GM12878 (cell line): ENCODE results near the gene ESR2. TPM values are rescaled to one million over a fixed set of nuclear protein-coding genes. Genes with fewer than 3 reads are reported as not detected.

Experiments
- ATF7 ChIP-seq: fragments of 450-650 bp; IDR thresholded peaks from 2 replicates; pipeline ENCODE4 v1.6.1; 2016; ENCODE audit warnings: low read depth, mild to moderate bottlenecking
- CREM ChIP-seq: IDR thresholded peaks from 2 replicates; pipeline ENCODE4 v1.6.1; 2014; ENCODE audit warnings: antibody characterized with exemption, low read depth
- EED ChIP-seq: sonication (generic); IDR thresholded peaks from 2 replicates; pipeline ENCODE4 v1.6.1; 2016; ENCODE audit warnings: antibody characterized with exemption, low read depth
- FOS ChIP-seq: IDR thresholded peaks from 3 replicates; pipeline ENCODE4 v1.6.1; 2011; ENCODE audit warnings: borderline replicate concordance; ENCODE audit not compliant: insufficient read length; ENCODE audit errors: extremely low read depth
- JUNB ChIP-seq: IDR thresholded peaks from 2 replicates; pipeline ENCODE4 v1.6.1; 2016; ENCODE audit warnings: antibody characterized with exemption, mild to moderate bottlenecking
- MEF2A ChIP-seq: IDR thresholded peaks from 2 replicates; pipeline ENCODE4 v1.6.1; 2011; ENCODE audit warnings: low read depth, mild to moderate bottlenecking, low read length, moderate library complexity; ENCODE audit not compliant: insufficient read depth
- MYC ChIP-seq: IDR thresholded peaks from 2 replicates; pipeline ENCODE4 v1.6.1; 2011; ENCODE audit warnings: mild to moderate bottlenecking, low read length, moderate library complexity, inconsistent platforms; ENCODE audit not compliant: insufficient read depth, insufficient replicate concordance, insufficient read length, severe bottlenecking
- NFYB ChIP-seq: IDR thresholded peaks from 2 replicates; pipeline ENCODE4 v1.6.1; 2011; ENCODE audit warnings: low read depth, mild to moderate bottlenecking, low read length, improper control_type of control experiment, moderate library complexity; ENCODE audit not compliant: insufficient read depth
- NR2C1 ChIP-seq: fragments of 450-650 bp; IDR thresholded peaks from 2 replicates; pipeline ENCODE4 v1.6.1; 2017; ENCODE audit warnings: antibody characterized with exemption, mild to moderate bottlenecking, moderate library complexity
- NR2F1 ChIP-seq: fragments of 450-650 bp; conservative IDR thresholded peaks from 2 replicates; pipeline ENCODE4 v1.6.1; 2017; ENCODE audit warnings: mild to moderate bottlenecking
- POLR2A ChIP-seq: IDR thresholded peaks from 2 replicates; pipeline ENCODE4 v1.6.1; 2011; ENCODE audit warnings: low read depth, mild to moderate bottlenecking, low read length
- TBL1XR1 ChIP-seq: IDR thresholded peaks from 2 replicates; pipeline ENCODE4 v1.6.1; 2012; ENCODE audit warnings: low read depth, low read length, improper control_type of control experiment
- polyA plus RNA-seq, 11 experiments: library from polyadenylated mRNA; depleted of rRNA in 4 of 11; unstranded in 6 of 11; stranded (reverse) in 5 of 11; fragments of >200 nt; fragmentation: Nextera tagmentation in 4 of 11; fragmentation: Illumina TruSeq in 1 of 11; extraction: Ambion mirVana in 4 of 11; extraction: Trizol in 1 of 11; gene quantifications; 1 replicate in 1 of 11; 2 replicates in 10 of 11; pipeline versions ENCODE4 v1.2.1 to v1.2.3, GENCODE V29; 2011 to 2016; ENCODE audit warnings: inconsistent platforms in 2 of 11, missing spikeins in 2 of 11, low read depth in 1 of 11
- total RNA-seq, 4 experiments: library from RNA; depleted of rRNA in 3 of 4; stranded (reverse); fragments of >200 nt in 3 of 4; fragmentation: Illumina TruSeq in 1 of 4; extraction: Trizol in 1 of 4; gene quantifications; 2 replicates each; pipeline versions ENCODE4 v1.2.1 to v1.2.3, GENCODE V29; 2013 to 2021
- TF ChIP-seq, protein P1 (sequence below): fragments of 450-650 bp; IDR thresholded peaks from 2 replicates; pipeline ENCODE4 v1.6.1; 2016; ENCODE audit warnings: mild to moderate bottlenecking
- TF ChIP-seq, protein P2 (sequence below): IDR thresholded peaks from 2 replicates; pipeline ENCODE4 v1.6.1; 2011; ENCODE audit warnings: borderline replicate concordance, low read depth, mild to moderate bottlenecking, moderate library complexity, mixed read lengths, low read length; ENCODE audit not compliant: insufficient read depth; ENCODE audit errors: extremely low read length
- TF ChIP-seq, protein P3 (sequence below): fragments of 450-650 bp; IDR thresholded peaks from 2 replicates; pipeline ENCODE4 v1.6.1; 2017; ENCODE audit warnings: borderline replicate concordance
- TF ChIP-seq, protein P4 (sequence below): fragments of 450-650 bp; IDR thresholded peaks from 2 replicates; pipeline ENCODE4 v1.6.1; 2017; ENCODE audit warnings: mild to moderate bottlenecking, moderate library complexity
- TF ChIP-seq, protein P5 (sequence below): fragments of 150-350 bp; IDR thresholded peaks from 2 replicates; pipeline ENCODE4 v1.6.1; 2014; ENCODE audit warnings: mild to moderate bottlenecking, low read depth, low read length

ESR2 gene
- total and polyA plus RNA-seq, 10 of the 15 experiments (the other 5 are each of a cell fraction or from before 2014, with no cell fraction given) = 0.29 to 2.6 (median 0.81) TPM

DNA sequence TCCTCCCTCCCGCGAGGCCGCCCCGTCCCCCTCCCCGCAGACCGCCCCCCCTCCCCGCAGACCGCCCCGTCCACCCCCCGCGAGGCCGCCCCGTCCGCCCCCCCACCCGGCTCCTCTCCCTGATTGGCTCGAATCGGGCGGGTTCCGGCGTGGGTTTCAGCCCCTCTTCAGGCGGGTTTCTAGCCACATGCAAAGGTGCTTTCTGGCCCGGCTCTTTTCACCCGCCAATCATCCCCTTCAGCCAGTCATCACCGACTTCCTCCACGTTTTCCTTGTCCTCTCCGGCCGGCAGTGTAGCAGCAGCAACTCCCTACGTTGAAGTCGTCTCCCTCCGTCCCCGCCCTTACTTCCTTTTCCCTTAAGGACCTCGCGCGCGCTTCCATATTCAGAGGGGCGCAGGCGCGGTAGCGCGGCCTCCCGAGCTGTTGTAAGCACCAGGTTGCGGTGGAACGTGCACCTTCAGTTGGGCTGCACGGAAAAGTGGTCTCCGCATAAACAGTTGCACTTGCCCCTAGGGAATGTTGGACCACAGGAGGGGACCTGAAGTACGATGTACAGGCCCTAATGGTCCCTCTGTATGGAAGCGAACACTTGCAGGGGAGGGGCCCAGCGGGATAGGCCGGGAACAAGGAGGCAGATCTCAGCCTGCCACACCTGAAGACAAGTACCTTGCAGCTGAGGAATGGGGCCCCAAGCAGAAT is 44.6 kb upstream of the ESR2 start (continued):
- TF ChIP-seq, protein P1, sequence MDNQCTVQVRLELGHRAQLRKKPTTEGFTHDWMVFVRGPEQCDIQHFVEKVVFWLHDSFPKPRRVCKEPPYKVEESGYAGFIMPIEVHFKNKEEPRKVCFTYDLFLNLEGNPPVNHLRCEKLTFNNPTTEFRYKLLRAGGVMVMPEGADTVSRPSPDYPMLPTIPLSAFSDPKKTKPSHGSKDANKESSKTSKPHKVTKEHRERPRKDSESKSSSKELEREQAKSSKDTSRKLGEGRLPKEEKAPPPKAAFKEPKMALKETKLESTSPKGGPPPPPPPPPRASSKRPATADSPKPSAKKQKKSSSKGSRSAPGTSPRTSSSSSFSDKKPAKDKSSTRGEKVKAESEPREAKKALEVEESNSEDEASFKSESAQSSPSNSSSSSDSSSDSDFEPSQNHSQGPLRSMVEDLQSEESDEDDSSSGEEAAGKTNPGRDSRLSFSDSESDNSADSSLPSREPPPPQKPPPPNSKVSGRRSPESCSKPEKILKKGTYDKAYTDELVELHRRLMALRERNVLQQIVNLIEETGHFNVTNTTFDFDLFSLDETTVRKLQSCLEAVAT = peak; percentile 12; the same call in 1 of the 2 replicates
- TF ChIP-seq EED = peak; percentile 74; the same call in 1 of the 2 replicates
- TF ChIP-seq, protein P2, sequence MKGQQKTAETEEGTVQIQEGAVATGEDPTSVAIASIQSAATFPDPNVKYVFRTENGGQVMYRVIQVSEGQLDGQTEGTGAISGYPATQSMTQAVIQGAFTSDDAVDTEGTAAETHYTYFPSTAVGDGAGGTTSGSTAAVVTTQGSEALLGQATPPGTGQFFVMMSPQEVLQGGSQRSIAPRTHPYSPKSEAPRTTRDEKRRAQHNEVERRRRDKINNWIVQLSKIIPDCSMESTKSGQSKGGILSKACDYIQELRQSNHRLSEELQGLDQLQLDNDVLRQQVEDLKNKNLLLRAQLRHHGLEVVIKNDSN = no peak
- TF ChIP-seq NFYB = peak; percentile 77; the same call in 1 of the 2 replicates
- TF ChIP-seq FOS = no peak
- no peak for TF ChIP-seq NR2F1
- peak; percentile 78 for TF ChIP-seq POLR2A
- no peak for TF ChIP-seq MYC
- no peak for TF ChIP-seq JUNB
- TF ChIP-seq ATF7 = peak; percentile 52; the same call in 1 of the 2 replicates
- TF ChIP-seq, protein P3, sequence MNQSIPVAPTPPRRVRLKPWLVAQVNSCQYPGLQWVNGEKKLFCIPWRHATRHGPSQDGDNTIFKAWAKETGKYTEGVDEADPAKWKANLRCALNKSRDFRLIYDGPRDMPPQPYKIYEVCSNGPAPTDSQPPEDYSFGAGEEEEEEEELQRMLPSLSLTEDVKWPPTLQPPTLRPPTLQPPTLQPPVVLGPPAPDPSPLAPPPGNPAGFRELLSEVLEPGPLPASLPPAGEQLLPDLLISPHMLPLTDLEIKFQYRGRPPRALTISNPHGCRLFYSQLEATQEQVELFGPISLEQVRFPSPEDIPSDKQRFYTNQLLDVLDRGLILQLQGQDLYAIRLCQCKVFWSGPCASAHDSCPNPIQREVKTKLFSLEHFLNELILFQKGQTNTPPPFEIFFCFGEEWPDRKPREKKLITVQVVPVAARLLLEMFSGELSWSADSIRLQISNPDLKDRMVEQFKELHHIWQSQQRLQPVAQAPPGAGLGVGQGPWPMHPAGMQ = no peak
- no peak for TF ChIP-seq TBL1XR1
- TF ChIP-seq, protein P4, sequence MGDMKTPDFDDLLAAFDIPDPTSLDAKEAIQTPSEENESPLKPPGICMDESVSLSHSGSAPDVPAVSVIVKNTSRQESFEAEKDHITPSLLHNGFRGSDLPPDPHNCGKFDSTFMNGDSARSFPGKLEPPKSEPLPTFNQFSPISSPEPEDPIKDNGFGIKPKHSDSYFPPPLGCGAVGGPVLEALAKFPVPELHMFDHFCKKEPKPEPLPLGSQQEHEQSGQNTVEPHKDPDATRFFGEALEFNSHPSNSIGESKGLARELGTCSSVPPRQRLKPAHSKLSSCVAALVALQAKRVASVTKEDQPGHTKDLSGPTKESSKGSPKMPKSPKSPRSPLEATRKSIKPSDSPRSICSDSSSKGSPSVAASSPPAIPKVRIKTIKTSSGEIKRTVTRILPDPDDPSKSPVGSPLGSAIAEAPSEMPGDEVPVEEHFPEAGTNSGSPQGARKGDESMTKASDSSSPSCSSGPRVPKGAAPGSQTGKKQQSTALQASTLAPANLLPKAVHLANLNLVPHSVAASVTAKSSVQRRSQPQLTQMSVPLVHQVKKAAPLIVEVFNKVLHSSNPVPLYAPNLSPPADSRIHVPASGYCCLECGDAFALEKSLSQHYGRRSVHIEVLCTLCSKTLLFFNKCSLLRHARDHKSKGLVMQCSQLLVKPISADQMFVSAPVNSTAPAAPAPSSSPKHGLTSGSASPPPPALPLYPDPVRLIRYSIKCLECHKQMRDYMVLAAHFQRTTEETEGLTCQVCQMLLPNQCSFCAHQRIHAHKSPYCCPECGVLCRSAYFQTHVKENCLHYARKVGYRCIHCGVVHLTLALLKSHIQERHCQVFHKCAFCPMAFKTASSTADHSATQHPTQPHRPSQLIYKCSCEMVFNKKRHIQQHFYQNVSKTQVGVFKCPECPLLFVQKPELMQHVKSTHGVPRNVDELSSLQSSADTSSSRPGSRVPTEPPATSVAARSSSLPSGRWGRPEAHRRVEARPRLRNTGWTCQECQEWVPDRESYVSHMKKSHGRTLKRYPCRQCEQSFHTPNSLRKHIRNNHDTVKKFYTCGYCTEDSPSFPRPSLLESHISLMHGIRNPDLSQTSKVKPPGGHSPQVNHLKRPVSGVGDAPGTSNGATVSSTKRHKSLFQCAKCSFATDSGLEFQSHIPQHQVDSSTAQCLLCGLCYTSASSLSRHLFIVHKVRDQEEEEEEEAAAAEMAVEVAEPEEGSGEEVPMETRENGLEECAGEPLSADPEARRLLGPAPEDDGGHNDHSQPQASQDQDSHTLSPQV = no peak
- TF ChIP-seq, protein P5, sequence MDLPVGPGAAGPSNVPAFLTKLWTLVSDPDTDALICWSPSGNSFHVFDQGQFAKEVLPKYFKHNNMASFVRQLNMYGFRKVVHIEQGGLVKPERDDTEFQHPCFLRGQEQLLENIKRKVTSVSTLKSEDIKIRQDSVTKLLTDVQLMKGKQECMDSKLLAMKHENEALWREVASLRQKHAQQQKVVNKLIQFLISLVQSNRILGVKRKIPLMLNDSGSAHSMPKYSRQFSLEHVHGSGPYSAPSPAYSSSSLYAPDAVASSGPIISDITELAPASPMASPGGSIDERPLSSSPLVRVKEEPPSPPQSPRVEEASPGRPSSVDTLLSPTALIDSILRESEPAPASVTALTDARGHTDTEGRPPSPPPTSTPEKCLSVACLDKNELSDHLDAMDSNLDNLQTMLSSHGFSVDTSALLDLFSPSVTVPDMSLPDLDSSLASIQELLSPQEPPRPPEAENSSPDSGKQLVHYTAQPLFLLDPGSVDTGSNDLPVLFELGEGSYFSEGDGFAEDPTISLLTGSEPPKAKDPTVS = no peak
- no peak for TF ChIP-seq MEF2A
- peak; percentile 77 for TF ChIP-seq CREM
- no peak for TF ChIP-seq NR2C1
